ENCODE results near the gene RHCE. TPM values are rescaled to one million over a fixed set of nuclear protein-coding genes. Genes with fewer than 3 reads are reported as not detected.
A peak's percentile ranks its signal among the peaks of the same experiment; 100 is the strongest.

Gene RHCE
- total and polyA plus RNA-seq, 11 donors = 0.24 to 2.0 (median 0.69) TPM; not detected in 1

GRCh38 chr1:25355841-25356395, 64.7 kb downstream of the RHCE start:
- TF ChIP-seq CTCF (IDR thresholded peaks at IDR 0.05) (no peak), POLR2A (IDR thresholded peaks at IDR 0.05) (no peak)
- Histone ChIP-seq H3K27ac (peak overlapping the region in 1 of 12 donors; percentile 34), H3K9me3 (no peaks in the 10 kb centered on the region), H3K27me3 (no peaks in the 10 kb centered on the region), H3K4me1 (peaks cover 0 to 22% (median 0%) of the 10 kb centered on the region in 12 donors), H3K36me3 (peaks cover 0 to 96% (median 91%) of the 10 kb centered on the region in 9 donors), H3K4me3 (no peak overlapping the region)
- WGBS, 4 donors = 62 to 72% (median 65%) methylated on average over 6 of the region's 6 CpGs
- no peak for DNase-seq
- intact Hi-C loops (cut with DNase I) = no loop called here
- ATAC-seq = no peak

- WGBS, 4 donors = 92 to 94% (median 93%) methylated on average over 3 of the region's 3 CpGs
These were observed 71.0 kb downstream of the RHCE start for GRCh38 chr1:25349606-25350005.

GRCh38 chr1:25347556-25347955, 73.1 kb downstream of the RHCE start:
- ATAC-seq (peak in 2 of 4 donors; percentile 49 to 51), DNase-seq (no peak)
- H3K36me3 ChIP-seq = peaks cover 0 to 100% (median 76%) of the 10 kb centered on the region in 9 donors
- no peak for TF ChIP-seq POLR2A (IDR thresholded peaks at IDR 0.05)
- TF ChIP-seq CTCF (IDR thresholded peaks at IDR 0.05) = no peak
- H3K4me3 ChIP-seq = no peak overlapping the region
- no peak overlapping the region for H3K27ac ChIP-seq
- H3K27me3 ChIP-seq = no peaks in the 10 kb centered on the region
- 59 to 74% (median 68%) methylated on average over 2 of the region's 2 CpGs for WGBS, 4 donors
- intact Hi-C loops (cut with DNase I) = loop anchor here in 1 of 10 donors (10.0 kb wide), 1 partner anchor 683 kb away; no protein-coding TSS in a partner anchor
- H3K4me1 ChIP-seq = peaks cover 0 to 16% (median 1%) of the 10 kb centered on the region in 12 donors
- no peaks in the 10 kb centered on the region for H3K9me3 ChIP-seq

More at GRCh38 chr1:25349606-25350005, 71.0 kb downstream of the RHCE start:
- DNase-seq (no peak), ATAC-seq (no peak)
- Histone ChIP-seq H3K27me3 (no peaks in the 10 kb centered on the region), H3K4me1 (peaks cover 0 to 16% (median 0%) of the 10 kb centered on the region in 12 donors), H3K4me3 (no peak overlapping the region), H3K9me3 (no peaks in the 10 kb centered on the region), H3K27ac (no peak overlapping the region), H3K36me3 (peaks cover 0 to 100% (median 78%) of the 10 kb centered on the region in 9 donors)
- TF ChIP-seq POLR2A (IDR thresholded peaks at IDR 0.05) (no peak), CTCF (IDR thresholded peaks at IDR 0.05) (no peak)
- intact Hi-C loops (cut with DNase I) = loop anchor here in 1 of 10 donors (10.0 kb wide), 1 partner anchor 685 kb away; no protein-coding TSS in a partner anchor

GRCh38 chr1:25343872-25344271, 76.8 kb downstream of the RHCE start:
- Histone ChIP-seq H3K4me1 (peaks cover 0 to 38% (median 25%) of the 10 kb centered on the region in 12 donors), H3K9me3 (no peaks in the 10 kb centered on the region), H3K27ac (no peak overlapping the region), H3K36me3 (peaks cover 0 to 69% (median 58%) of the 10 kb centered on the region in 9 donors), H3K27me3 (no peaks in the 10 kb centered on the region), H3K4me3 (no peak overlapping the region)
- no peak for ATAC-seq
- no peak for DNase-seq
- WGBS, 4 donors = 70 to 82% (median 72%) methylated on average over 4 of the region's 4 CpGs
- TF ChIP-seq POLR2A (IDR thresholded peaks at IDR 0.05) (no peak), CTCF (IDR thresholded peaks at IDR 0.05) (no peak)
- intact Hi-C loops (cut with DNase I) = loop anchor here in 2 of 10 donors (5.0 to 10.0 kb wide), 2 partner anchors 92 to 679 kb away; no protein-coding TSS in a partner anchor

All from heart left ventricle (tissue), 16 donors.